ENCODE results near the gene SEC24B.

DNA sequence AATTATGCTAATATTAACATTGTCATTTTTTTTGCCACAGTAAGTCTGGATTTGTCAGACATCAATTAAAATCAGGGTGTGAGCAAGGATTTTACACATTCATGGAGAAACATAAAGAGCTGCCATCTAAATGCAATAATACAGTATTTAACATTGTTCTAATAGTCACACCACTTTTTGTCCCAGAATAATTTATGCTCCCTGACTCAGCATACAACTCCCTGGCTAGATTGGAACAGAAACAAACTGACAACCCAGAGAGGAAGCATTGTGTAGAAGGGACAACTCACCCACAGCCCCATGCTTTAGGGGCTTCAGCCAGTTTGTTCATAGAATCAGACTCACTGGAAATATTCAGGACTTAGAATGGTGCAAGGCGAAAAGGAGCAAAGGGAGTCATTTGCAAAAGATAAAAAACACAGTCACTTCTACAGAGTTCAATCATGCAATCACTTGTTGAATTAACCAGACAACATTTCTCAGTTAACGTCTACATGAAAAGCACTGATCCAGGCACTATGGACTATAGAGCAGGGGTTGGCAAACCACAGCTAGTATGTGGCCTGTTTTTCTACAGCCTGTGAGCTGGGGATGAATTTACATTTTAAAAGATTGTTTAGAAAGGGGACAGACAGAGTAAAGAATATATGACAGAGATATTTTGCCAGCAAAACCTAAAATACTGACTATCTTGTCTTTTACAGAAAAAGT lies 26.4 kb upstream of the SEC24B start:
- TF ChIP-seq, protein P1, sequence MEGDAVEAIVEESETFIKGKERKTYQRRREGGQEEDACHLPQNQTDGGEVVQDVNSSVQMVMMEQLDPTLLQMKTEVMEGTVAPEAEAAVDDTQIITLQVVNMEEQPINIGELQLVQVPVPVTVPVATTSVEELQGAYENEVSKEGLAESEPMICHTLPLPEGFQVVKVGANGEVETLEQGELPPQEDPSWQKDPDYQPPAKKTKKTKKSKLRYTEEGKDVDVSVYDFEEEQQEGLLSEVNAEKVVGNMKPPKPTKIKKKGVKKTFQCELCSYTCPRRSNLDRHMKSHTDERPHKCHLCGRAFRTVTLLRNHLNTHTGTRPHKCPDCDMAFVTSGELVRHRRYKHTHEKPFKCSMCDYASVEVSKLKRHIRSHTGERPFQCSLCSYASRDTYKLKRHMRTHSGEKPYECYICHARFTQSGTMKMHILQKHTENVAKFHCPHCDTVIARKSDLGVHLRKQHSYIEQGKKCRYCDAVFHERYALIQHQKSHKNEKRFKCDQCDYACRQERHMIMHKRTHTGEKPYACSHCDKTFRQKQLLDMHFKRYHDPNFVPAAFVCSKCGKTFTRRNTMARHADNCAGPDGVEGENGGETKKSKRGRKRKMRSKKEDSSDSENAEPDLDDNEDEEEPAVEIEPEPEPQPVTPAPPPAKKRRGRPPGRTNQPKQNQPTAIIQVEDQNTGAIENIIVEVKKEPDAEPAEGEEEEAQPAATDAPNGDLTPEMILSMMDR (IDR thresholded peaks at IDR 0.05): no peak
- no peak for TF ChIP-seq EZH2 (IDR thresholded peaks at IDR 0.05)
- TF ChIP-seq EZH2phosphoT487 (IDR thresholded peaks at IDR 0.05): no peak
